OCI-LY1 (cell line): ENCODE measurements around the gene PTH1R.

ENCODE experiments used
- EZH2 ChIP-seq: fragments of 200-600 bp; sonication (generic), shearing (Covaris generic); IDR thresholded peaks from 2 replicates; pipeline ENCODE4 v1.8.0; 2017; ENCODE audit warnings: borderline replicate concordance, mixed run types, mild to moderate bottlenecking, antibody characterized with exemption, low read length, moderate library complexity, mixed read lengths
- TF ChIP-seq, protein P1 (sequence below): fragments of 200-600 bp; sonication (generic), shearing (Covaris generic); IDR thresholded peaks from 2 replicates; pipeline ENCODE4 v1.5.1; 2017; ENCODE audit warnings: mild to moderate bottlenecking, antibody characterized with exemption, low read length, moderate library complexity, mixed read lengths

DNA sequence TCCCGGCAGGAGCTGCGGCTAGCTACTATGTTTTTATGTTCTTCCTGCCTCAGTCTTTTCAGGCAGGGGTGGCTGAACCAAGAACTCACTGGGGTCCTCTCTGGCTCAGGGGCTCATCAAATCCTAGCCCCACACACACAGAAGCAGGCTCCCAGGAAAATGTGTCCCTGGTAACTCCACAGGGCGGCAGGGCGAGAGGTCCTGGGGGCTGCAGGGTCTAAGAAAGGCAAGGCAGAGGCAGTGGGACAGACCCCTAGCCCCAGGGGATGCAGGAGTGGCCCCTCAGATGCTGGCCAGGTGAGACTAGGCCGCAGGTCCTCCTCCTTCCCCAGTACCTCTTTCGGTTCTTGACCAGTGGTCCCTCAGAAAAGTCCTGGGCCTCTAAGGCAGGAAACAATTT lies 48.9 kb downstream of the PTH1R start:
- TF ChIP-seq, protein P1, sequence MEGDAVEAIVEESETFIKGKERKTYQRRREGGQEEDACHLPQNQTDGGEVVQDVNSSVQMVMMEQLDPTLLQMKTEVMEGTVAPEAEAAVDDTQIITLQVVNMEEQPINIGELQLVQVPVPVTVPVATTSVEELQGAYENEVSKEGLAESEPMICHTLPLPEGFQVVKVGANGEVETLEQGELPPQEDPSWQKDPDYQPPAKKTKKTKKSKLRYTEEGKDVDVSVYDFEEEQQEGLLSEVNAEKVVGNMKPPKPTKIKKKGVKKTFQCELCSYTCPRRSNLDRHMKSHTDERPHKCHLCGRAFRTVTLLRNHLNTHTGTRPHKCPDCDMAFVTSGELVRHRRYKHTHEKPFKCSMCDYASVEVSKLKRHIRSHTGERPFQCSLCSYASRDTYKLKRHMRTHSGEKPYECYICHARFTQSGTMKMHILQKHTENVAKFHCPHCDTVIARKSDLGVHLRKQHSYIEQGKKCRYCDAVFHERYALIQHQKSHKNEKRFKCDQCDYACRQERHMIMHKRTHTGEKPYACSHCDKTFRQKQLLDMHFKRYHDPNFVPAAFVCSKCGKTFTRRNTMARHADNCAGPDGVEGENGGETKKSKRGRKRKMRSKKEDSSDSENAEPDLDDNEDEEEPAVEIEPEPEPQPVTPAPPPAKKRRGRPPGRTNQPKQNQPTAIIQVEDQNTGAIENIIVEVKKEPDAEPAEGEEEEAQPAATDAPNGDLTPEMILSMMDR, result no peak
- TF ChIP-seq EZH2, result no peak
